Measurements from ENCODE around the gene DPH2.

Gene DPH2

GRCh38 chr1:44008259-44008658 lies 38.4 kb downstream of the DPH2 start:
- FAIRE-seq: no peak

- FAIRE-seq: no peak
Measured at GRCh38 chr1:44010935-44011471, 41.2 kb downstream of the DPH2 start.

GRCh38 chr1:44012404-44012803 lies 42.6 kb downstream of the DPH2 start:
- no peak for FAIRE-seq

DNA sequence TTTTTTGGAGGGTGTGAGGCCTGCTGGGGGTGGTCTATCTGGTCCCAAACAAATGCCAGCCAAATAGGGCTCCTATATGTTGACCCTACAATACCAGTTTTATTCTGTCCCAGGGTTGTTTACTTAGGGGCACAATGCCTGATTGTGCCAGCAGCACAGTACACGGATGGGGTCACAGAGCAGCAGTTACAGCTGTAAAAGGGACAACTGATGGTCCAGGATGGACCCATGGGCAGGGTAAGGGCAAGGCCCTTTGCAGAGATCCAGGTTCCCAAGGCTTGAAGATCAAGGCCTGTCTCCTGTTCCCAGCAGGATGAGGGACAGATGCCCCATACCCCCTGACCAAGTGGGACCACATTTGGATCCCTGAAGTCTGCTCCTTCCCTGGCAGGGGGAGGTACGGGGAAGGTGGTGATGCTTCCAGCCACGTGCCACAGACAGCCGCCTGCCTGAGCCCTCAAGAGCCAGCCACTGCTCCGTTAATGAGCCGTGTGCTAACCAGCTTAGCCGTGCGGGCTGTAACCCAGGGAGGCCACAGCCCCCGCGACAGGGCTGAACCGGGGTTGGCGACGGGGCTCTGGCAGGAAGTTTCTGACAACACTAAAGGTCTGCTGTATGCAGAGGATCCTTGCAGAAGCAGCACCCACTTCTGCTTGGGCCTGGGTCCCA lies 43.3 kb downstream of the DPH2 start:
- FAIRE-seq: no peak

GRCh38 chr1:44013949-44014348 lies 44.1 kb downstream of the DPH2 start:
- no peak for FAIRE-seq

DNA sequence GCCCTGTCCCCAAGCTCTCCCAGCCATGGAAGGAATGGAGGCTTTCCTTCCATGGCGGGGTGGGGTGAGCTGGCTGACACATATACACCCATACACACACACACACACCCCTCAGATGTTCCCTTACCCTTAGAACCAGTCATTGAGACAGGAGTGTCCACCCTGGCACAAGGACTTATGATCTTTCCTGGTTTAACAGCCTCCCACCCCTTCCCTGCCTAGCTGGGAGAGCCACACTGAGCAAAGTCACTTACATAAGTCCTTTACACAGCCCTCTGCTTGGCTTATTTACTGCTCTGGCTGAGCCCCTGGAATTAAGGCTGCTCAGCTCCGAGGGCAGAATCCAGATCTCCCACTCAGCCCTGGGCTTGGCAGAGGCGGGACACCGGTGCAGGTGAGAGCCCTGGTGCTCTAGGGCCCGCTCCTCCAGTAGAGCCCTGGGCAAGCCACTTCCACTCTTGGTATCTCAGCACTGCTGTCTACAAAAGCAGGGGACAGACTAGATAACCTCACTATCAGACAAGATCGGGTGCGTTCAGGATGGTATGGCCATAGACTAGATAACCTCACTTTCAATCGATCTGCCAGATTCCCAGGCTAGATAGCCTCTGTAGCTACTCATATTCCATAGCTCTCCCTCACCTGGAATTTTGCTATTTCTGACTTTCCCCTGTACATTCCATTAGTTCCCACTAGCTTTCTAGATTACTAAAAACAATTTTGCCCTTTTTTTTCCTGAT lies 44.7 kb downstream of the DPH2 start:
- no peak for FAIRE-seq

- FAIRE-seq: no peak
Measured at GRCh38 chr1:44015206-44015605, 45.4 kb downstream of the DPH2 start.

GRCh38 chr1:44016041-44016889 lies 46.5 kb downstream of the DPH2 start:
- no peak for FAIRE-seq

DNA sequence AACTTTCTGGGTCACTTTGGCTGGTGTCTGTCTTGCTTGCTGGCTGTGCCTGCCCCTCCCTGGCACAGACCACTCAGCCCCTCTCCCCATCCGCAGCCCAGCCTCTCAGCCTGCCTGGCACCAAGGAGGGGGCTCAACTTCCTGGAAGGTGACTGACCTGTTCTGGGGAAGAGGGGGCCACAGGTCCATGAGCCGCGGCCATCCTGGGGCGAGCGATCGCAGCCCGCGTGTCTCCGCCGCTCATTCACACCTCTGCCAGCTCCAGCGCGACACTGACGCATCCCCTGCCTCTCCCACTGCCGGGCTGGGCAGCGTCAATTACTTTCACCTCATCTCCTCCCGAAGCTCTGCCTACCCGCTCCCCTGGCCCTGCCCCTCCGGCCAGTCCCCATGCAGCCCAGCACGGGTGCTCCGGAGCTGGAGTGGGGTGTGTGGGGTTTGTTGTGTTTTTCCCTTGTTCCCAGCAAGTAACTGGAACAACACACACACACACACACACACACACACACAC lies 47.1 kb downstream of the DPH2 start:
- FAIRE-seq: no peak

DNA sequence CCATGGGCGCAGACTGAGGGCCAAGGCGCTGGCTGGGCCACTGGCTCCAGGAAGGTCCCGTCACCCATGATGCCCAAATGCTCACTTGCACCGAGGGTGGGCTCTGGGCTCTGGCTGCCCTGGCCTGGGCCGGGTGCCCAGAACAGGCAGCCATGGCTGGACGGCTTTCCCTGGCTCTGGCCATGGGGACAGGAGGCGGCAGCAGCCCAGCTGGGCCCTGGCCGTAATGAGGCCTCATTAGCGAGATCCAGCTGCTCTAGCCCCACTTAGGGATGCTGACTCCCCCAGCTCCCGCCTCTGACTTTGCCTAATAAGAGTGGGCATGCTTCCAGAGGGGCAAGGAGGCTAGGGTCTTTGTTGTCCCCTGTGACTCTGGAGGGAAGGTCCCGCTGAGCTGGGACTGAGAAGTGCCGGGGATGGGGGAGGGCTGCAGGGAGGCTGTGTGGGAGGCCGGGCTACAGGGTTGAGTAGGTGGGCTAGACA lies 49.7 kb downstream of the DPH2 start:
- FAIRE-seq: no peak

DNA sequence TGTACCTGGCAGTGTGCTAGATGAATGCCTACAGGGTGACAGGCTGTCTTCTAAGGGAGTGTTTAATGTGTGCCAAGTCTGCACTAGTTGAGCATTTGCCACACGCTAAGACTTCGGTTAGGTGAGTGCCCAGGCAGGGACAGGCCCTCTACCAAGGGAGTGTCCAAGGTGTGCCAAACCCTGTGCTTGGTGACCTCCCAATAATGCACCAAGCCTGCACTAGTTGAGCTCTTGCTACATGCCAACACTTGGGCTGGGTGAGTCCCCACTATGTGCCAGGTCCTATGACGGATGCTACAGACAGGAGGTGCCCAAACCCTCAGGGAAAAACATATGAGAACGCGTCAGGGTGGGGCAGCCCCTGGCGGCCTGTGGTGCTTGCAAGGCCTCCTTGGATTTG lies 50.7 kb downstream of the DPH2 start:
- no peak for FAIRE-seq

DNA sequence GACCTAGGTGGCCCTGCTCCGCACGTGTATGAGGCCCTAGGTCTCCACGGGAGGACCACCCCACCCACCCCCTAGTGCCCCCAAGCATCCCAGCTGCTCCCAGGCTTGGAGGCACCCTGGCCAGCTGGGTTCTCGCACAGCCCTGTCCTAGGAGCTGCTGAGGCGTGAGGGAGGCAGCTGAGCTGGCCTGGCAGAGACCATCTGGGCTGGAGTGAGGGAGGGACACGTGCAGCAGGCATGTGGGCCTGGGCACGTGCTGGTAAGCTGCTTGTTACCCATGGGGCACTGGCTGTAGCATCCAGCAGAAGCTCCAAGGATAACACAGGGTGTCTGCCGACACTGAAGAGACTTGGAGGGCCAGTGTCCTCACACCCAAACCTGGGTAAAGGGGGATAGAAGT lies 51.3 kb downstream of the DPH2 start:
- no peak for FAIRE-seq

GRCh38 chr1:44021581-44022321 lies 51.9 kb downstream of the DPH2 start:
- FAIRE-seq: no peak
